IPS-NIHi11 (cell line): ENCODE results near the gene CARD6.
"Not testable (repeated sequence)": the region's sequence is repeated elsewhere in the genome, so short reads cannot be mapped to it uniquely, and the experiment has no call there.

ENCODE experiments used
- DNase-seq: peaks from one replicate; pipeline ENCODE4 v3.0.0; 2012; ENCODE audit warnings: mixed read lengths, low spot score

The CARD6 gene

DNA sequence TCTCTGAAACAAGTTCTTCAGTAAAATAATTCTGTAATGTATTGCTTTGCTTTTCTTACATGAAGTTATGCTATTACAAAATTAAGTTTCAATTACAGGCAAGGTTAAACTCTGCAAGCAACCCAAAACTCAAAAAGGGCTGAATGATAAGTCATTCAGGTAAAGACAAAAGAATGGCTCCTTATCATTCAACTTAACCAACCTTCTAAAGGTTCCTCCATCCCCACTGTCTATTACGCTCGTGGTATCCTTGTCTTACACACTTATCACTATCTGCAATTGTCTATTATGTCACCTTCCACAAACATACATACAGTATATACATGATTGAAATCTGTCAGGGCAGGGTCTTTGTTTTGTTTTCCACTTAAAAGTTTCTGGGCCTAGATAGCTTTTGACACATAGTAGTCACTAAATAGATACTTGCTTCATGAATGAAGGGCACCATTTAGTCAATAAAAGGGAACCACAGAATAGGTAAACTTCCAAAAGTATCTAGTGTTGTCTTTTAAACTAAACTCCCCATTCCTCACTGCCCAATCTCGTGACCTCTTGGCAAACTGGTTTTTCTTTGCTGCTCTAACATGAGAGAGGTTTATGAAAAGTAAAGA, 13.0 kb upstream of the CARD6 start:
- no peak for DNase-seq

- no peak for DNase-seq
Observed at GRCh38 chr5:40828690-40829661, 12.2 kb upstream of the CARD6 start.

GRCh38 chr5:40829748-40830533, 11.2 kb upstream of the CARD6 start:
- no peak for DNase-seq

DNA sequence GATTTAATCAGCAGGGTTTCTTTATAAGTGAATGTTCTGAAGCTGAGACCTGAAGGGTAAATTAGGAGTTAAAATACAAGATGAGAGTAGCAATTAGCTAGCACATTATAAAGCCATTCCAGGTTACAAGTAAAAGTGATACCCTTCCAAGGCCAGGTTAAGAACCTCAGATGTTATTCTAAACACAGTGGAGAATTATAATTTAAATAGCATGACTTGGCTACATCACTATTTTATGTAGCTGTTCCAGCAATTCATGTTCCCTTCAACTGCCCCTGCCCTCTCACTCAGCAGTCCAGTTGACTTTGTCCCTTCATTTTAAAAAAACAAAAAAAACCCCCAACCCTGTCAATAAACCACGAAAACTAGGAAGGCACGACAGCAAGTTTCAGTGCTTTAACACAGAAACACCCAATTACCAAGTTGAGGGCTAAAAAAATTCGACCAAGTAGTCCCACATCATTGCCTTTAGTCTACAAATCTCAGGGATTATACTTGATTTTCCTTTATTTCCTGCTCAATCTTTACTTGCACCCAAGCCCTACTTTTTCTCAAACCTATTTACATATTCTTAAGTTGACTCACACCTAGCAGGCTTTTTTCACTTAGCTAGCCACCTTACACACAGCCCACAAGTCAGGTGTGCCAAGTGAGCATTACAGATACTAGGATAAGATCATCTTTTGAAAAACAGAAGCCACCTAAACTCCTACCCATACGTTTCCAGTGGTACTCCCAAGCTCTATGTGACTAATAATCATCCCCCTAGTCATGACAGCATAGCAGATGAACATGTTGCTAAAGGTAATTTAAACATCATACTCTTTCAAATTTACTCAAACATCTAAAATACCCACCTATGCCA, 9.6 kb upstream of the CARD6 start:
- DNase-seq, result no peak

- no peak for DNase-seq
Observed at GRCh38 chr5:40832345-40832744, 8.8 kb upstream of the CARD6 start.

DNA sequence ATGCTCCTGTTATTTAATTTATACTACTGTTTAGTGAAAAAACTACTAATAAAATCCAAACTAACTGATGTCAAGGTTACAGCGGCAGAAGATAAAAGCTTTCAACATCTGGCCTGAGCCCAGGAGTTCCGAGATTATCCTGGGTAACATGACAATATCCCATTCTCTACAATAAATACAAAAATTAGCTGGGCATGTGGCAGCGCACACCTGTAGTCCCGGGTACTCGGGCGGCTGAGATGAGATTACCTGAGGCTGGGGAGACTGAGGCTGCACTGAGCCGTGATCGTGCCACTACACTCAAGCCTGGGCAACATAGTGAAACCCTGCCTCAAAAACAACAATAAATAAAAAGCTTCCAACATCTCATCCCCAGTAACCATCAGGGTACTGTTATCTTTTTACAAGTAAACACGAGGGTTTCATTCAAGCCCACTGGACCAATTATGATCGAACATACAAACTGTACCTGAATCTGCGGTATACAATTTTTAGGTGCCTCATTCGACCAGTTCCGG, 7.4 kb upstream of the CARD6 start:
- no peak for DNase-seq

DNA sequence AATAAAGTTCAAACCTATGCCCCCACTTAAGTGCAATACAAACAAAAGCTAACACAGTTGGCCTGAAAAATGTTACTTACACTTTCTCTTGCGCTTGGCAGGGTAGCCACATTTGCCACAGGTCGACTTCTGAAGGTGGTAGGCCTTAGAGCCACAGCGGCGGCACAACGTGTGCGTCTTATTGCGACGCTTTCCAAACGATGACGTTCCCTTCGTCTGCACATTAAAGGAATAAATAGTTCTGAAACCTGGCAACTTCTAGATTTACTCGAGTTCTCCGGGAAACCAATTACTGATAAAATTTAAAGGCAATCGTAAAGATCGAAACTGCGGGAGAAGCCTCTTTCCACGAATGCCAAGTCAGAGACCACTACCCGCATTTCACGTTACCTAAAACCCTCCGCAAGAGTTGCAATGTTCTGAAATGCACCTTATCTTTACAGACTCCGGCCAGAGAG, 6.7 kb upstream of the CARD6 start:
- DNase-seq, result no peak

GRCh38 chr5:40834849-40835787, 6.0 kb upstream of the CARD6 start, which contains the start of gene RPL37:
RPL37 (minus strand) TSS chr5:40835222; CDS start chr5:40835185, 37 bp downstream.
- DNase-seq, result peak; percentile 95

DNA sequence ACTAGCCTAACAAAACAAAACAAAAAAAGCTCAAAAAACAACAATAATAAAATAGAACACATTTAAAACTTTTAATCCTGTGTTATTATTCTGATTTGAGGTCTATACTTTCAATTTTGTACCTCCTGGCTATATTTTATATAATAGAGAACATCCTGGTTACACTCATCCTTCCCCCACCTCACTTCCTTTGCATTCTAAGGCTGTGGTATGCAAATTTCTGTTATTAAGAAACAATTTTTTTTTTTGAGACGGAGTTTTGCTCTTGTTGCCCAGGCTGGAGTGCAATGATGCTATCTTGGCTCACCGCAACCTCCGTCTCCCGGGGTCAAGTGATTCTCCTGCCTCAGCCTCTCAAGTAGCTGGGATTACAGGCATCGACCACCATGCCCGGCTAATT, 3.1 kb upstream of the CARD6 start:
- no peak for DNase-seq

GRCh38 chr5:40842351-40842750, 1.2 kb downstream of the CARD6 start:
- DNase-seq, result no peak

DNA sequence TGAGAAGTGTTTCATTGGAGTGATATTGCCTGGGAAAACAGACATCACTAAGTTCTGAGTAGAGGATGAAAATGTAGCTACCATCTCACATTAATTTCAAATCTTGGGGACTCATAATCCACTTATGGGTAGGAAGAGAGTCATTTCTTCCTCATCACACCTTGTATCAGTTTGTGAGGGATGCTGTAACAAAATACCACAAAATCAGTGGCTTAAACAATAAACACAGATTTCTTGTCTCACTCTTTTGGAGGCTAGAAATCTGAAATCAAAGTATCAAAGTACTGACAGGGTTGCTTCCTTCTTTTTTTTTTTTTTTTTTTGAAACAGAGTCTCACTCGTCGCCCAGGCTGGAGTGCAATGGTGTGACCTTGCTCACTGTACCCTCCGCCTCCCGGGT, 3.4 kb downstream of the CARD6 start:
- no peak for DNase-seq

DNA sequence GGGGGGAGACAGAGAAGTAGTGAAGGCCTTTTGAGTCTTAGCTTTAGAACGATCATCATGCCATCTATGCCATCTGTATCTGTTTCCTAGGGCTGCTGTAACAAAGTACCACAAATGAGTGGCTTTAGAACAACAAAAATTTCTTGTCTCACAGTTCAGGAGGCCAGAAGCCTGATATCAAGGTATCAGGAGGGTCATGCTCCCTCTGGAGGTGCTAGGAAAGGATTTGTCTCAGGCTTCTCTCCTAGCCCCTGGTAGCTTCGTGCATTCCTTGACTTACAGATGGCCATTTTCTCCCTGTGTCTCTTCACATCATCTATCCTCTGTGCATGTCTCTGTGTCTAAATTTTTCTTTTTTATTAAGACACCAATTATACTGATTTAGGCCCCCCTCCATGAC, 5.2 kb downstream of the CARD6 start:
- no peak for DNase-seq

- no peak for DNase-seq
Observed at GRCh38 chr5:40847525-40847924, 6.4 kb downstream of the CARD6 start.

- no peak for DNase-seq
Observed at GRCh38 chr5:40853632-40854192, 12.5 kb downstream of the CARD6 start.

- no peak for DNase-seq
Observed at GRCh38 chr5:40860711-40861110, 19.5 kb downstream of the CARD6 start.

GRCh38 chr5:40865004-40865403, 23.8 kb downstream of the CARD6 start:
- not testable (repeated sequence) for DNase-seq

- no peak for DNase-seq
Observed at GRCh38 chr5:40866844-40867243, 25.7 kb downstream of the CARD6 start.

DNA sequence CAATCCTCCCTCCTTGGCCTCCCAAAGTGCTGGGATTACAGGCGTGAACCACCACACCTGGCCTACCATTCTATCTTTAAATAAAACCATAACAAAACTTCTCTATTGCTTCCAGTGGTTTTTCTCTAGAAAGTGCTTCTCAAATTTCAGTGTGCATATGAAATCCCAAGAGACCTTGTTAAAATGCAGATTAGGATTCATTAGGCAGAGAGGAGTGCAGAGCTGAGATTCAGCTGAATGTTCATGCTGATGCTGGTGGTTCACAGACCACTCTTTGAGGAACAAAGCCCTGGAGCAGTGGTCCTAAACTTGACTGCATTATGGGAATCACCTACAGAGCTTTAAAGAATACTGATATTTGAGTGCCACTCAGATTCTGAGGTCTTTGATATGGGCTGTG, 28.2 kb downstream of the CARD6 start:
- no peak for DNase-seq

GRCh38 chr5:40871177-40871576, 30.0 kb downstream of the CARD6 start:
- no peak for DNase-seq

DNA sequence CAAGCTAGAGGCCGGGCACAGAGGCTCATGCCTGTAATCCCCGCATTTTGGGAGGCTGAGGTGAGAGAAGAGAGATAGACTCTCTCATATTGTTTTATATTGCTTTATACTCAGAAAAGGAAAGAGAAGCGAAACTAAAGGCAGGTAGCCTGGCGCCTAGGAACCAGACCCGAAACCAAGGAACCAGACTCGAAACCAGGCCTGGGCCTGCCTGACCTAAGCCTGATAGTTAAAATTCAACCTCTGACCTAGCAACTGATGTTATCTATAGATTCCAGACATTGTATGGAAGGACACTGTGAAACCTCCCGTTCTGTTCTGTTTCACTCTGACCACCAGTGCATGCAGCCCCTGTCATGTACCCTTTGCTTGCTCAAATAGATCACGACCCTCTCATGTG, 31.1 kb downstream of the CARD6 start:
- not testable (repeated sequence) for DNase-seq
